SK-N-MC (cell line): Measurements from ENCODE around the gene KCNJ15.

Experiments
- DNase-seq: peaks from one replicate; pipeline ENCODE4 v3.0.0-alpha.2; 2011; ENCODE audit warnings: low read depth, low spot score
- H3K27ac ChIP-seq: fragments of 200-600 bp; sonication (generic); 2 replicates; pipeline ENCODE4 v1.5.1; 2016; ENCODE audit warnings: mixed run types
- H3K36me3 ChIP-seq: fragments of 200-600 bp; sonication (generic); 2 replicates; pipeline ENCODE4 v1.6.1; 2017; ENCODE audit warnings: antibody characterized with exemption, low read length, mixed read lengths; ENCODE audit not compliant: insufficient read depth
- H3K4me3 ChIP-seq: fragments of 200-600 bp; sonication (generic); 2 replicates; pipeline ENCODE4 v1.5.1; 2016
- H3K9ac ChIP-seq: fragments of 200-600 bp; sonication (generic); 2 replicates; pipeline ENCODE4 v1.8.0; 2017; ENCODE audit warnings: mixed run types, mixed read lengths; ENCODE audit not compliant: insufficient read length
- H3K9me3 ChIP-seq: fragments of 200-600 bp; sonication (generic); 2 replicates; pipeline ENCODE4 v1.6.1; 2017; ENCODE audit warnings: low read depth, mild to moderate bottlenecking, antibody characterized with exemption, low read length, moderate library complexity, mixed read lengths
- EZH2 ChIP-seq: fragments of 200-600 bp; sonication (generic); IDR thresholded peaks from one replicate; pipeline ENCODE4 v1.6.1; 2017; ENCODE audit warnings: antibody characterized with exemption
- FOXP2 ChIP-seq: optimal IDR thresholded peaks from 2 replicates; pipeline ENCODE3; 2011; ENCODE audit warnings: mild to moderate bottlenecking, moderate library complexity; ENCODE audit not compliant: insufficient read depth; ENCODE audit errors: extremely low read length, control extremely low read depth
- POLR2AphosphoS5 ChIP-seq: IDR thresholded peaks from 2 replicates; pipeline ENCODE4 v1.6.1; 2012; ENCODE audit warnings: mild to moderate bottlenecking, low read depth, low read length, borderline replicate concordance

The KCNJ15 gene

GRCh38 chr21:38286739-38287471 is 30.1 kb downstream of the KCNJ15 start:
- DNase-seq, result no peak
- TF ChIP-seq EZH2 (no peak), FOXP2 (no peak), POLR2AphosphoS5 (no peak)
- H3K36me3 ChIP-seq, result no peaks in the 10 kb centered on the region
- no peaks in the 10 kb centered on the region for H3K9me3 ChIP-seq
- no peak overlapping the region for H3K27ac ChIP-seq
- no peak overlapping the region for H3K4me3 ChIP-seq
- H3K9ac ChIP-seq, result no peak overlapping the region

GRCh38 chr21:38287476-38287875 is 30.7 kb downstream of the KCNJ15 start:
- H3K9ac ChIP-seq, result no peak overlapping the region
- no peak for TF ChIP-seq FOXP2
- no peak for TF ChIP-seq POLR2AphosphoS5
- TF ChIP-seq EZH2, result no peak
- no peaks in the 10 kb centered on the region for H3K9me3 ChIP-seq
- no peak overlapping the region for H3K27ac ChIP-seq
- no peak overlapping the region for H3K4me3 ChIP-seq
- DNase-seq, result no peak
- H3K36me3 ChIP-seq, result no peaks in the 10 kb centered on the region

- Histone ChIP-seq H3K27ac (no peak overlapping the region), H3K9me3 (no peaks in the 10 kb centered on the region), H3K4me3 (no peak overlapping the region), H3K9ac (no peak overlapping the region), H3K36me3 (no peaks in the 10 kb centered on the region)
- no peak for TF ChIP-seq POLR2AphosphoS5
- no peak for TF ChIP-seq EZH2
- no peak for TF ChIP-seq FOXP2
- no peak for DNase-seq
Measured at GRCh38 chr21:38289705-38290485, 33.1 kb downstream of the KCNJ15 start.

GRCh38 chr21:38290809-38291208 is 34.0 kb downstream of the KCNJ15 start:
- Histone ChIP-seq H3K9ac (no peak overlapping the region), H3K27ac (no peak overlapping the region), H3K9me3 (no peaks in the 10 kb centered on the region), H3K4me3 (no peak overlapping the region), H3K36me3 (no peaks in the 10 kb centered on the region)
- DNase-seq, result no peak
- TF ChIP-seq EZH2 (no peak), FOXP2 (no peak), POLR2AphosphoS5 (no peak)

- H3K27ac ChIP-seq, result no peak overlapping the region
Measured at GRCh38 chr21:38291874-38292273, 35.1 kb downstream of the KCNJ15 start.

GRCh38 chr21:38293113-38293512 is 36.3 kb downstream of the KCNJ15 start:
- Histone ChIP-seq H3K9me3 (no peaks in the 10 kb centered on the region), H3K36me3 (no peaks in the 10 kb centered on the region), H3K9ac (no peak overlapping the region), H3K27ac (no peak overlapping the region), H3K4me3 (no peak overlapping the region)
- TF ChIP-seq EZH2 (no peak), POLR2AphosphoS5 (no peak), FOXP2 (no peak)
- DNase-seq, result no peak

More at GRCh38 chr21:38291874-38292273, 35.1 kb downstream of the KCNJ15 start:
- TF ChIP-seq POLR2AphosphoS5, result no peak
- TF ChIP-seq EZH2, result no peak
- no peak for TF ChIP-seq FOXP2
- DNase-seq, result no peak
- no peaks in the 10 kb centered on the region for H3K36me3 ChIP-seq
- H3K9me3 ChIP-seq, result no peaks in the 10 kb centered on the region
- no peak overlapping the region for H3K4me3 ChIP-seq
- H3K9ac ChIP-seq, result no peak overlapping the region

GRCh38 chr21:38293765-38294164 is 37.0 kb downstream of the KCNJ15 start:
- DNase-seq, result no peak
- Histone ChIP-seq H3K36me3 (no peaks in the 10 kb centered on the region), H3K4me3 (no peak overlapping the region), H3K9ac (no peak overlapping the region), H3K27ac (no peak overlapping the region), H3K9me3 (no peaks in the 10 kb centered on the region)
- no peak for TF ChIP-seq POLR2AphosphoS5
- no peak for TF ChIP-seq FOXP2
- TF ChIP-seq EZH2, result no peak

- no peak for TF ChIP-seq EZH2
- TF ChIP-seq POLR2AphosphoS5, result no peak
- no peak for TF ChIP-seq FOXP2
- Histone ChIP-seq H3K36me3 (no peaks in the 10 kb centered on the region), H3K4me3 (no peak overlapping the region), H3K9ac (no peak overlapping the region), H3K27ac (no peak overlapping the region), H3K9me3 (no peaks in the 10 kb centered on the region)
- no peak for DNase-seq
Measured at GRCh38 chr21:38294609-38295008, 37.8 kb downstream of the KCNJ15 start.
